GF-D8 (cell line): ENCODE data around the gene CCDC24.

ENCODE experiments used
- DNase-seq: peaks from one replicate; lab custom pipeline; 2025; lab: John Stamatoyannopoulos, UW

Gene CCDC24

GRCh38 chr1:43991476-43992231 lies at the start of gene CCDC24:
CCDC24 (plus strand) TSS chr1:43991599; CDS start chr1:43991879, 280 bp downstream.
- peak; percentile 17 for DNase-seq

- DNase-seq, result no peak
These were observed 49.0 kb upstream of the CCDC24 start for GRCh38 chr1:43942411-43942810.

GRCh38 chr1:43944860-43945259 lies 46.5 kb upstream of the CCDC24 start:
- no peak for DNase-seq

GRCh38 chr1:43945674-43946235 lies 45.6 kb upstream of the CCDC24 start:
- no peak for DNase-seq

GRCh38 chr1:43946236-43947060 lies 45.0 kb upstream of the CCDC24 start, which contains the start of gene IPO13:
IPO13 (plus strand) TSS chr1:43946950; CDS start chr1:43947601, 651 bp downstream.
- peak; percentile 83 for DNase-seq

GRCh38 chr1:43947061-43947873 lies 44.1 kb upstream of the CCDC24 start:
- no peak for DNase-seq

GRCh38 chr1:43947874-43948437 lies 43.4 kb upstream of the CCDC24 start:
- no peak for DNase-seq

- no peak for DNase-seq
These were observed 41.7 kb upstream of the CCDC24 start for GRCh38 chr1:43949678-43950077.

- no peak for DNase-seq
These were observed 40.1 kb upstream of the CCDC24 start for GRCh38 chr1:43951021-43951985.

GRCh38 chr1:43952731-43953346 lies 38.6 kb upstream of the CCDC24 start:
- DNase-seq, result no peak

- no peak for DNase-seq
These were observed 38.0 kb upstream of the CCDC24 start for GRCh38 chr1:43953361-43953760.

- no peak for DNase-seq
These were observed 37.4 kb upstream of the CCDC24 start for GRCh38 chr1:43954036-43954435.

GRCh38 chr1:43956234-43956633 lies 35.2 kb upstream of the CCDC24 start:
- DNase-seq, result no peak

- no peak for DNase-seq
These were observed 33.9 kb upstream of the CCDC24 start for GRCh38 chr1:43957407-43958040.

- DNase-seq, result no peak
These were observed 32.8 kb upstream of the CCDC24 start for GRCh38 chr1:43958351-43959255.

- DNase-seq, result no peak
These were observed 30.6 kb upstream of the CCDC24 start for GRCh38 chr1:43960798-43961197.

- DNase-seq, result no peak
These were observed 29.7 kb upstream of the CCDC24 start for GRCh38 chr1:43961692-43962091.

- DNase-seq, result no peak
These were observed 29.1 kb upstream of the CCDC24 start for GRCh38 chr1:43962324-43962723.
